ENCODE data around the gene NEK2. TPM values are rescaled to one million over a fixed set of nuclear protein-coding genes. Genes with fewer than 3 reads are reported as not detected.
A peak's percentile ranks its signal among the peaks of the same experiment; 100 is the strongest.
"Not testable (repeated sequence)": the region's sequence is repeated elsewhere in the genome, so short reads cannot be mapped to it uniquely, and the experiment has no call there.

The NEK2 gene
- total RNA-seq, 1 donor: 17.7 TPM

DNA sequence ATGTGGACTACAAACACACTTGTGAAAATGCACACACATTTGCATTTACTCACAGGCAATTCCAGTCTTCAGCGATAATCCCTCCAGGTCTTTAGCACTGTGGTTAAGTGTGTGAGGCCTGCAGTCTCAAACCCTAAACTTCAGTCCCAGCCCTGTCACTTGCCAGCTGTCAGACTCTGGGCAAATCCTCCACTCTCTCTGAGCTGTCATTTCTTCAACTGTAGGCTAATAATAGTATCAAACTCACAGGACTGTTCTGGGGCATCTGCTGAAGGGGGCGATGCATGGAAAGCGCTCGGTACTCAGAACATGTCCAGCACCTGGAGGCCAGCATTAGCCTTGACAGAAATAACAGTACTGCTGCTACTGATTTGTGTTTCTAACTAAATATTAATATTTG, 48.2 kb downstream of the NEK2 start:
- DNase-seq (ENCODE audit: low read depth): no peak
- TF ChIP-seq CTCF (IDR thresholded peaks at IDR 0.05; ENCODE audit: insufficient read depth, low read depth, low read length): no peak
- no peak overlapping the region for H3K4me3 ChIP-seq (ENCODE audit: low read depth, low read length)

DNA sequence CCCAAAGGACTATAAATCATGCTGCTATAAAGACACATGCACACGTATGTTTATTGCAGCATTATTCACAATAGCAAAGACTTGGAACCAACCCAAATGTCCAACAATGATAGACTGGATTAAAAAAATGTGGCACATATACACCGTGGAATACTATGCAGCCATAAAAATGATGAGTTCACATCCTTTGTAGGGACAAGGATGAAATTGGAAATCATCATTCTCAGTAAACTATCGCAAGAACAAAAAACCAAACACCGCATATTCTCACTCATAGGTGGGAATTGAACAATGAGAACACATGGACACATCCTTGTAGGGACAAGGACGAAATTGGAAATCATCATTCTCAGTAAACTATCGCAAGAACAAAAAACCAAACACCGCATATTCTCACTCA, 49.6 kb downstream of the NEK2 start:
- H3K4me3 ChIP-seq (ENCODE audit: low read depth, low read length); DNase-seq (ENCODE audit: low read depth): not testable (repeated sequence)

DNA sequence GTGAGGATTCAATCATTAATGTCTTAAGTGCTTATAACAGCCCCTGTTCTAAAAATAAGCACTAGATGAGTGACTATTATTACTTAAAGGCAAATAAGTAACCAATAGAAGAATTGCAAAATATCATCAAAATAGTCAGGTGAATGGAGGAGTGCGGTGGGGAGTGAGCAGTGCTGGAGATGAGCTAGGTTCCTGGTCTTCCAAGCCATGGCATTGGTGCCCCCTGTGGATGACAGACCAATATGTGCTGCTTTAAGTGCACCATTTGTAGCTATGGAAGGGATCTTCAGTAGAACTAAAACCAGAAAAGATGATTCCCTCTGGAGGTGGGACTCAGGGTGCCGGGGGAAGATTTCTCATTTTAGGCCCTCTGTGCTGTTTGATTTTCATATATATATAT, 50.4 kb downstream of the NEK2 start:
- H3K4me3 ChIP-seq (ENCODE audit: low read depth, low read length): no peak overlapping the region
- peak; percentile 64 for TF ChIP-seq CTCF (IDR thresholded peaks at IDR 0.05; ENCODE audit: insufficient read depth, low read depth, low read length)
- peak; percentile 70 for DNase-seq (ENCODE audit: low read depth)

- TF ChIP-seq CTCF (IDR thresholded peaks at IDR 0.05; ENCODE audit: insufficient read depth, low read depth, low read length): no peak
- DNase-seq (ENCODE audit: low read depth): no peak
- no peak overlapping the region for H3K4me3 ChIP-seq (ENCODE audit: low read depth, low read length)
Measured at GRCh38 chr1:211623515-211623914, 51.9 kb downstream of the NEK2 start.

- no peak for DNase-seq (ENCODE audit: low read depth)
- H3K4me3 ChIP-seq (ENCODE audit: low read depth, low read length): no peak overlapping the region
- no peak for TF ChIP-seq CTCF (IDR thresholded peaks at IDR 0.05; ENCODE audit: insufficient read depth, low read depth, low read length)
Measured at GRCh38 chr1:211621447-211622198, 53.8 kb downstream of the NEK2 start.

GRCh38 chr1:211620097-211620496, 55.3 kb downstream of the NEK2 start:
- DNase-seq (ENCODE audit: low read depth): no peak
- no peak for TF ChIP-seq CTCF (IDR thresholded peaks at IDR 0.05; ENCODE audit: insufficient read depth, low read depth, low read length)

GRCh38 chr1:211619033-211619996, 56.1 kb downstream of the NEK2 start:
- no peak for TF ChIP-seq CTCF (IDR thresholded peaks at IDR 0.05; ENCODE audit: insufficient read depth, low read depth, low read length)
- H3K4me3 ChIP-seq (ENCODE audit: low read depth, low read length): no peak overlapping the region
- DNase-seq (ENCODE audit: low read depth): no peak

More at GRCh38 chr1:211620097-211620496, 55.3 kb downstream of the NEK2 start:
- no peak overlapping the region for H3K4me3 ChIP-seq (ENCODE audit: low read depth, low read length)
